22Rv1 (cell line): ENCODE results near the gene YES1.

Experiments
- ZFX ChIP-seq: fragments of 450-650 bp; IDR thresholded peaks from 2 replicates; pipeline ENCODE4 v1.6.1; 2017; ENCODE audit warnings: antibody characterized with exemption, borderline replicate concordance
- TF ChIP-seq, protein P1 (sequence below): fragments of 450-650 bp; IDR thresholded peaks from 2 replicates; pipeline ENCODE4 v1.5.1; 2017; ENCODE audit warnings: mild to moderate bottlenecking

DNA sequence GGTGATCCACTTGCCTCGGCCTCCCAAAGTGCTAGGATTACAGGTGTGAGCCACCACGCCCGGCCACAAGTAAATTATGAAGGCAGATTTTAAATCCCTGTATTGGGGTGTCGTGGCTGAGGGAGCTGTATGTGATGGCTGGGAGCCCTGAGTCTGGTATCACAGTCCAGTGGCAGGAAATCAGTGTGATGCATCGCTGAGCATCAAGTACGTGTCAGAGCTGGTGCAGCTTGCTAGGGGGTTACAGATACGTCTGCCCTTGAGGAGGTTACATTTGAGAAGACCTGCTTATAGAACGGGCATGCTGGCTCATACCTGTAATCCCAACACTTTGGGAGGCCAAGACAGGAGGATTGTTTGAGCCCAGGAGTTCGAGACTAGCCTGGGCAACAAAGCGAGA lies 103.9 kb downstream of the YES1 start:
- TF ChIP-seq, protein P1, sequence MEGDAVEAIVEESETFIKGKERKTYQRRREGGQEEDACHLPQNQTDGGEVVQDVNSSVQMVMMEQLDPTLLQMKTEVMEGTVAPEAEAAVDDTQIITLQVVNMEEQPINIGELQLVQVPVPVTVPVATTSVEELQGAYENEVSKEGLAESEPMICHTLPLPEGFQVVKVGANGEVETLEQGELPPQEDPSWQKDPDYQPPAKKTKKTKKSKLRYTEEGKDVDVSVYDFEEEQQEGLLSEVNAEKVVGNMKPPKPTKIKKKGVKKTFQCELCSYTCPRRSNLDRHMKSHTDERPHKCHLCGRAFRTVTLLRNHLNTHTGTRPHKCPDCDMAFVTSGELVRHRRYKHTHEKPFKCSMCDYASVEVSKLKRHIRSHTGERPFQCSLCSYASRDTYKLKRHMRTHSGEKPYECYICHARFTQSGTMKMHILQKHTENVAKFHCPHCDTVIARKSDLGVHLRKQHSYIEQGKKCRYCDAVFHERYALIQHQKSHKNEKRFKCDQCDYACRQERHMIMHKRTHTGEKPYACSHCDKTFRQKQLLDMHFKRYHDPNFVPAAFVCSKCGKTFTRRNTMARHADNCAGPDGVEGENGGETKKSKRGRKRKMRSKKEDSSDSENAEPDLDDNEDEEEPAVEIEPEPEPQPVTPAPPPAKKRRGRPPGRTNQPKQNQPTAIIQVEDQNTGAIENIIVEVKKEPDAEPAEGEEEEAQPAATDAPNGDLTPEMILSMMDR, result no peak
- no peak for TF ChIP-seq ZFX
